Measurements from ENCODE around the gene PRKRIP1.
"Not testable (repeated sequence)": the region's sequence is repeated elsewhere in the genome, so short reads cannot be mapped to it uniquely, and the experiment has no call there.

Gene PRKRIP1

GRCh38 chr7:102404005-102404861 lies 8.1 kb downstream of the PRKRIP1 start:
- DNase-seq: peak; percentile 4

- not testable (repeated sequence) for DNase-seq
Measured at GRCh38 chr7:102404862-102405188, 8.7 kb downstream of the PRKRIP1 start.

GRCh38 chr7:102407910-102408309 lies 11.7 kb downstream of the PRKRIP1 start:
- no peak for DNase-seq

- DNase-seq: not testable (repeated sequence)
Measured at GRCh38 chr7:102408530-102408929, 12.4 kb downstream of the PRKRIP1 start.

GRCh38 chr7:102409340-102409739 lies 13.2 kb downstream of the PRKRIP1 start:
- no peak for DNase-seq

GRCh38 chr7:102410123-102410522 lies 14.0 kb downstream of the PRKRIP1 start:
- no peak for DNase-seq

- no peak for DNase-seq
Measured at GRCh38 chr7:102410918-102411317, 14.8 kb downstream of the PRKRIP1 start.

- DNase-seq: no peak
Measured at GRCh38 chr7:102412548-102412947, 16.4 kb downstream of the PRKRIP1 start.

GRCh38 chr7:102413091-102413490 lies 16.9 kb downstream of the PRKRIP1 start:
- no peak for DNase-seq

- no peak for DNase-seq
Measured at GRCh38 chr7:102413611-102414010, 17.4 kb downstream of the PRKRIP1 start.

- DNase-seq: no peak
Measured at GRCh38 chr7:102415685-102416225, 19.6 kb downstream of the PRKRIP1 start.

- DNase-seq: no peak
Measured at GRCh38 chr7:102416406-102416805, 20.2 kb downstream of the PRKRIP1 start.

- no peak for DNase-seq
Measured at GRCh38 chr7:102417105-102417504, 20.9 kb downstream of the PRKRIP1 start.

- no peak for DNase-seq
Measured at GRCh38 chr7:102418592-102418991, 22.4 kb downstream of the PRKRIP1 start.

GRCh38 chr7:102421706-102422240 lies 25.6 kb downstream of the PRKRIP1 start:
- no peak for DNase-seq

- DNase-seq: no peak
Measured at GRCh38 chr7:102424129-102424551, 28.0 kb downstream of the PRKRIP1 start.

- DNase-seq: no peak
Measured at GRCh38 chr7:102424787-102425218, 28.6 kb downstream of the PRKRIP1 start.

GRCh38 chr7:102425639-102426267 lies 29.6 kb downstream of the PRKRIP1 start:
- no peak for DNase-seq

GRCh38 chr7:102426268-102427018 lies 30.3 kb downstream of the PRKRIP1 start:
- DNase-seq: no peak

- DNase-seq: no peak
Measured at GRCh38 chr7:102427019-102427405, 30.8 kb downstream of the PRKRIP1 start.

- DNase-seq: no peak
Measured at GRCh38 chr7:102429141-102429899, 33.2 kb downstream of the PRKRIP1 start.

- DNase-seq: no peak
Measured at GRCh38 chr7:102431617-102432298, 35.6 kb downstream of the PRKRIP1 start.
